ENCODE measurements around the gene PKD2L1.

GRCh38 chr10:100287756-100288155, 42.3 kb downstream of the PKD2L1 start:
- TF ChIP-seq, protein P1, sequence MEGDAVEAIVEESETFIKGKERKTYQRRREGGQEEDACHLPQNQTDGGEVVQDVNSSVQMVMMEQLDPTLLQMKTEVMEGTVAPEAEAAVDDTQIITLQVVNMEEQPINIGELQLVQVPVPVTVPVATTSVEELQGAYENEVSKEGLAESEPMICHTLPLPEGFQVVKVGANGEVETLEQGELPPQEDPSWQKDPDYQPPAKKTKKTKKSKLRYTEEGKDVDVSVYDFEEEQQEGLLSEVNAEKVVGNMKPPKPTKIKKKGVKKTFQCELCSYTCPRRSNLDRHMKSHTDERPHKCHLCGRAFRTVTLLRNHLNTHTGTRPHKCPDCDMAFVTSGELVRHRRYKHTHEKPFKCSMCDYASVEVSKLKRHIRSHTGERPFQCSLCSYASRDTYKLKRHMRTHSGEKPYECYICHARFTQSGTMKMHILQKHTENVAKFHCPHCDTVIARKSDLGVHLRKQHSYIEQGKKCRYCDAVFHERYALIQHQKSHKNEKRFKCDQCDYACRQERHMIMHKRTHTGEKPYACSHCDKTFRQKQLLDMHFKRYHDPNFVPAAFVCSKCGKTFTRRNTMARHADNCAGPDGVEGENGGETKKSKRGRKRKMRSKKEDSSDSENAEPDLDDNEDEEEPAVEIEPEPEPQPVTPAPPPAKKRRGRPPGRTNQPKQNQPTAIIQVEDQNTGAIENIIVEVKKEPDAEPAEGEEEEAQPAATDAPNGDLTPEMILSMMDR (conservative IDR thresholded peaks at IDR 0.05; ENCODE audit: low read depth, low read length) = no peak
- TF ChIP-seq EZH2phosphoT487 (IDR thresholded peaks at IDR 0.05; ENCODE audit: borderline replicate concordance, low read length) (no peak), EZH2 (IDR thresholded peaks at IDR 0.05; ENCODE audit: low read length, unreplicated experiment) (no peak)
